Measurements from ENCODE around the gene CFC1.
"Not testable (repeated sequence)": the region's sequence is repeated elsewhere in the genome, so short reads cannot be mapped to it uniquely, and the experiment has no call there.

DNA sequence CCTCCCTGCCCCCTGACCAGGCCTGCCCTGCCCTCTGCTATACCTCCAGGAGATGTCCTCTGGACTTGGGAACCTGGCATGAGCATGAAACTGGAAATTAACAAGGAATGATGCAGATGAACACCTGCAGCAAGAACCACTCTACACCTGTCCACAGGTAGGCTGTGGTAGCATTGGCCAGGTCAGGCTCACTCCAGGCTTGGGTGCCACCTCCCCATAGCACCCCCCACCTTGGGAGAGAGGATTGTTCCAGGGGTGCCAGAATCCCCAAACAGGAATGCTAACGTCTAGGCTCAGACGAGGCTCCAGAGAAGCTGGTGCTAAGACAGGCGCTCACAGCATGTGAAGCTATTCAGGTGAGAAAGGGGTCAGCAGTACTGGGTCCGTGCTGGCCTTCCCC, 5.4 kb downstream of the CFC1 start:
- TF ChIP-seq, protein P1, sequence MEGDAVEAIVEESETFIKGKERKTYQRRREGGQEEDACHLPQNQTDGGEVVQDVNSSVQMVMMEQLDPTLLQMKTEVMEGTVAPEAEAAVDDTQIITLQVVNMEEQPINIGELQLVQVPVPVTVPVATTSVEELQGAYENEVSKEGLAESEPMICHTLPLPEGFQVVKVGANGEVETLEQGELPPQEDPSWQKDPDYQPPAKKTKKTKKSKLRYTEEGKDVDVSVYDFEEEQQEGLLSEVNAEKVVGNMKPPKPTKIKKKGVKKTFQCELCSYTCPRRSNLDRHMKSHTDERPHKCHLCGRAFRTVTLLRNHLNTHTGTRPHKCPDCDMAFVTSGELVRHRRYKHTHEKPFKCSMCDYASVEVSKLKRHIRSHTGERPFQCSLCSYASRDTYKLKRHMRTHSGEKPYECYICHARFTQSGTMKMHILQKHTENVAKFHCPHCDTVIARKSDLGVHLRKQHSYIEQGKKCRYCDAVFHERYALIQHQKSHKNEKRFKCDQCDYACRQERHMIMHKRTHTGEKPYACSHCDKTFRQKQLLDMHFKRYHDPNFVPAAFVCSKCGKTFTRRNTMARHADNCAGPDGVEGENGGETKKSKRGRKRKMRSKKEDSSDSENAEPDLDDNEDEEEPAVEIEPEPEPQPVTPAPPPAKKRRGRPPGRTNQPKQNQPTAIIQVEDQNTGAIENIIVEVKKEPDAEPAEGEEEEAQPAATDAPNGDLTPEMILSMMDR (IDR thresholded peaks at IDR 0.05; ENCODE audit: low read depth, low read length, poor library complexity, severe bottlenecking) = not testable (repeated sequence)
- TF ChIP-seq EZH2phosphoT487 (IDR thresholded peaks at IDR 0.05; ENCODE audit: borderline replicate concordance, low read length) = not testable (repeated sequence)
